Neural cell (in vitro differentiated cells): Measurements from ENCODE around the gene SLC9B1. TPM values are rescaled to one million over a fixed set of nuclear protein-coding genes. Genes with fewer than 3 reads are reported as not detected.

ENCODE experiments used
- H2AFZ ChIP-seq: fragments of 200-600, 300-800 bp; sonication (generic), shearing (Covaris generic); 2 replicates; pipeline ENCODE4 v1.6.0; 2014; ENCODE audit warnings: low read depth, mild to moderate bottlenecking, antibody characterized with exemption, low read length, moderate library complexity
- H3F3A ChIP-seq: fragments of 200-600 bp; shearing (Covaris generic); 2 replicates; pipeline ENCODE4 v1.6.1; 2016; ENCODE audit warnings: mild to moderate bottlenecking, moderate library complexity, mixed read lengths, antibody characterized with exemption, low read length; ENCODE audit not compliant: insufficient read depth, poor library complexity, severe bottlenecking
- H3K27ac ChIP-seq: fragments of 200-600, 300-800 bp; sonication (generic), shearing (Covaris generic); 2 replicates; pipeline ENCODE4 v1.5.1; 2014; ENCODE audit warnings: mild to moderate bottlenecking, low read length, moderate library complexity
- H3K27me3 ChIP-seq: fragments of 300-800, 200-600 bp; sonication (generic), shearing (Covaris generic); 2 replicates; pipeline ENCODE4 v1.6.0; 2014; ENCODE audit warnings: mild to moderate bottlenecking, low read depth, low read length, moderate library complexity; ENCODE audit not compliant: insufficient read depth
- H3K36me3 ChIP-seq: fragments of 300-800, 200-600 bp; sonication (generic), shearing (Covaris generic); 2 replicates; pipeline ENCODE4 v1.5.1; 2014; ENCODE audit warnings: mild to moderate bottlenecking, antibody characterized with exemption, low read length, moderate library complexity; ENCODE audit not compliant: insufficient read depth
- H3K4me2 ChIP-seq: fragments of 300-800, 200-600 bp; sonication (generic), shearing (Covaris generic); 2 replicates; pipeline ENCODE4 v1.6.0; 2014; ENCODE audit warnings: mild to moderate bottlenecking, low read length
- H3K4me3 ChIP-seq: fragments of 300-800, 200-600 bp; sonication (generic), shearing (Covaris generic); 2 replicates; pipeline ENCODE4 v1.5.1; 2014; ENCODE audit warnings: mild to moderate bottlenecking, low read length, moderate library complexity
- H3K79me2 ChIP-seq: fragments of 200-600 bp; shearing (Covaris generic); replicated peaks from 2 replicates; pipeline ENCODE4 v1.6.0; 2014; ENCODE audit warnings: mild to moderate bottlenecking, low read length, moderate library complexity; ENCODE audit not compliant: insufficient read depth
- H3K9ac ChIP-seq: fragments of 300-800, 200-600 bp; sonication (generic), shearing (Covaris generic); 2 replicates; pipeline ENCODE4 v1.6.1; 2016; ENCODE audit warnings: mild to moderate bottlenecking, low read length, mixed read lengths
- H3K9me2 ChIP-seq: fragments of 200-600 bp; shearing (Covaris generic); 2 replicates; pipeline ENCODE4 v1.6.1; 2016; ENCODE audit warnings: mild to moderate bottlenecking, low read length, mixed read lengths; ENCODE audit not compliant: insufficient read depth
- H3K9me3 ChIP-seq: fragments of 200-600, 300-800 bp; sonication (generic), shearing (Covaris generic); 2 replicates; pipeline ENCODE4 v1.6.1; 2016; ENCODE audit warnings: mild to moderate bottlenecking, mixed run types, low read length, moderate library complexity, mixed read lengths
- H4K20me1 ChIP-seq: fragments of 200-600 bp; shearing (Covaris generic); 2 replicates; pipeline ENCODE4 v1.6.1; 2016; ENCODE audit warnings: mild to moderate bottlenecking, mixed run types; ENCODE audit not compliant: insufficient read depth
- EP300 ChIP-seq: fragments of 450-650 bp; conservative IDR thresholded peaks from 2 replicates; pipeline ENCODE4 v1.6.1; 2014; ENCODE audit warnings: antibody characterized with exemption, mild to moderate bottlenecking, moderate library complexity; ENCODE audit not compliant: poor library complexity, severe bottlenecking
- EZH2 ChIP-seq: fragments of 200-600, 300-800 bp; shearing (Covaris generic), sonication (generic); IDR thresholded peaks from 2 replicates; pipeline ENCODE4 v1.6.1; 2014; ENCODE audit warnings: antibody characterized with exemption, low read length, borderline replicate concordance, mild to moderate bottlenecking; ENCODE audit not compliant: insufficient read depth, poor library complexity, severe bottlenecking
- MXI1 ChIP-seq: fragments of 450-650 bp; conservative IDR thresholded peaks from 2 replicates; pipeline ENCODE4 v1.6.1; 2014; ENCODE audit warnings: antibody characterized with exemption, mild to moderate bottlenecking; ENCODE audit not compliant: poor library complexity, severe bottlenecking
- POLR2AphosphoS5 ChIP-seq: IDR thresholded peaks from 2 replicates; pipeline ENCODE4 v1.6.1; 2012
- RAD21 ChIP-seq: fragments of 450-650 bp; conservative IDR thresholded peaks from 2 replicates; pipeline ENCODE4 v1.6.1; 2014; ENCODE audit warnings: antibody characterized with exemption, mild to moderate bottlenecking, moderate library complexity
- REST ChIP-seq: IDR thresholded peaks from 2 replicates; pipeline ENCODE4 v1.6.1; 2012; ENCODE audit warnings: borderline replicate concordance
- SMC3 ChIP-seq: fragments of 450-650 bp; conservative IDR thresholded peaks from 2 replicates; pipeline ENCODE4 v1.6.1; 2014; ENCODE audit warnings: antibody characterized with exemption, mild to moderate bottlenecking, moderate library complexity; ENCODE audit not compliant: poor library complexity
- TAF1 ChIP-seq: IDR thresholded peaks from 2 replicates; pipeline ENCODE4 v1.6.1; 2012; ENCODE audit warnings: low read depth
- polyA plus RNA-seq: library from polyadenylated mRNA; depleted of rRNA; stranded (reverse); fragments of >200 nt; gene quantifications from 2 replicates; pipeline ENCODE4 v1.2.3, GENCODE V29; 2014
- TF ChIP-seq, protein P1 (sequence below): fragments of 450-650 bp; IDR thresholded peaks from 2 replicates; pipeline ENCODE4 v1.5.1; 2014; ENCODE audit warnings: antibody characterized with exemption, mild to moderate bottlenecking, moderate library complexity; ENCODE audit not compliant: poor library complexity, severe bottlenecking

SLC9B1 gene
- polyA plus RNA-seq, 1 donor from 2014 or later = not detected

DNA sequence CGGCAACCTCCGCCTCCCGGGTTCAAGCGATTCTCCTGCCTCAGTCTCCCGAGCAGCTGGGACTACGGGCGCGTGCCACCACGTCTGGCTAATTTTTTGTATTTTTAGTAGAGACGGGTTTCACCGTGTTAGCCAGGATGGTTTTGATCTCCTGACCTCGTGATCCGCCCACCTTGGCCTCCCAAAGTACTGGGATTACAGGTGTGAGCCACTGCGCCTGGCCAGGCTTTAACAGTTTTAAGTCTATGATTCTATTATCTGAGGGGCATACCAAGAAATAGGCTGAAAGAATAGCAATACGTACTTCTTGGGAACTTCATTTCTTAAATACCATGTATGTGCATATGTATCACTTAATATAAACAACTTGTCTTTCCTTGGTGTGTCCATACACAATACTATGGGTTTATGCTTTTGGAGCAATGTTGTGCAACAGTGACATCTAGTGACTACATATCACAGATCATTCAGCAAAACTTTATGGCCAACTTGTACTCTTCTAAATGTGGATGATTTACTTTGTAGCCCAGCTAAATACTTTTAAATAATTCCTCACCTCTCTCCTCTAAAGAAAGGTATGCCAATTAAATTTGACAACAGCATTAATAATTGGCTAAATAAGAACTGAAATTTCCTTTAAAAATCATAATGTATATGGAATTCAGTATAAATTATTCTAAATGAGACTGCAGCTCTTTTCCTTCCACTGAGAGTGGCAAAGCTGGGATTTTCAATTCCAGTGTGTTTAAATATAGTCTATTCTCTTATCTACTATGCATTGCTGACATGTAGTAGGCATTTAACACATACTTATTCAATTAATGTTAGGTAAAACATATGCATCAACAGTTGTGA is 10.4 kb downstream of the SLC9B1 start:
- Histone ChIP-seq H3K36me3 (no peaks in the 10 kb centered on the region), H3K9ac (no peak overlapping the region), H4K20me1 (no peaks in the 10 kb centered on the region), H3K79me2 (no peaks in the 10 kb centered on the region), H3F3A (no peaks in the 10 kb centered on the region), H3K9me3 (no peaks in the 10 kb centered on the region), H3K4me2 (no peak overlapping the region), H3K4me3 (no peak overlapping the region), H3K27ac (no peak overlapping the region), H3K9me2 (no peaks in the 10 kb centered on the region), H3K27me3 (no peaks in the 10 kb centered on the region), H2AFZ (no peak overlapping the region)
- TF ChIP-seq SMC3 (peak; percentile 97), EZH2 (no peak), RAD21 (peak; percentile 97), TAF1 (no peak)
- TF ChIP-seq, protein P1, sequence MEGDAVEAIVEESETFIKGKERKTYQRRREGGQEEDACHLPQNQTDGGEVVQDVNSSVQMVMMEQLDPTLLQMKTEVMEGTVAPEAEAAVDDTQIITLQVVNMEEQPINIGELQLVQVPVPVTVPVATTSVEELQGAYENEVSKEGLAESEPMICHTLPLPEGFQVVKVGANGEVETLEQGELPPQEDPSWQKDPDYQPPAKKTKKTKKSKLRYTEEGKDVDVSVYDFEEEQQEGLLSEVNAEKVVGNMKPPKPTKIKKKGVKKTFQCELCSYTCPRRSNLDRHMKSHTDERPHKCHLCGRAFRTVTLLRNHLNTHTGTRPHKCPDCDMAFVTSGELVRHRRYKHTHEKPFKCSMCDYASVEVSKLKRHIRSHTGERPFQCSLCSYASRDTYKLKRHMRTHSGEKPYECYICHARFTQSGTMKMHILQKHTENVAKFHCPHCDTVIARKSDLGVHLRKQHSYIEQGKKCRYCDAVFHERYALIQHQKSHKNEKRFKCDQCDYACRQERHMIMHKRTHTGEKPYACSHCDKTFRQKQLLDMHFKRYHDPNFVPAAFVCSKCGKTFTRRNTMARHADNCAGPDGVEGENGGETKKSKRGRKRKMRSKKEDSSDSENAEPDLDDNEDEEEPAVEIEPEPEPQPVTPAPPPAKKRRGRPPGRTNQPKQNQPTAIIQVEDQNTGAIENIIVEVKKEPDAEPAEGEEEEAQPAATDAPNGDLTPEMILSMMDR = peak; percentile 94

DNA sequence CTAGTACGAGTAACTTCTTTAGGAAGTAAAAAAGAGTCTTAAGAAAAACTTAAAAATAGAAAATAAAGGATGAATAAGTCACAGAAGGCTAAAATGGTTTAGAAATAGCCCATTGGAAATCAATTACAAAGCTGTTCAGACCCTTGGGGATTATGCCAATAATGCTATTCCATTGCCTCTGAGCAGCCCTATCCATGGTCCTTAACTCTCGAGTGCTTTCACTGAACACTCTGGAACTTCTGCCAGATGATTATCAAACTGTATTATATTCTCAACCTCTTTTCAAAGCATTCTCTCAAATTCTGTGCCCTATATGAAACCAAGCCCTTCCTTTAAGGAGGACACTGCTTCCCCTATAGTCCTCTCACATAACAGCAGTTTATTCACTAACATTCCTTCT is 17.0 kb downstream of the SLC9B1 start:
- Histone ChIP-seq H3K9me3 (no peaks in the 10 kb centered on the region), H4K20me1 (no peaks in the 10 kb centered on the region), H3K27me3 (no peaks in the 10 kb centered on the region), H2AFZ (no peak overlapping the region), H3K4me2 (no peak overlapping the region), H3K4me3 (no peak overlapping the region), H3K9me2 (no peaks in the 10 kb centered on the region), H3K36me3 (no peaks in the 10 kb centered on the region), H3F3A (no peaks in the 10 kb centered on the region), H3K79me2 (no peaks in the 10 kb centered on the region), H3K27ac (no peak overlapping the region), H3K9ac (no peak overlapping the region)
- no peak for TF ChIP-seq SMC3
- no peak for TF ChIP-seq POLR2AphosphoS5
- no peak for TF ChIP-seq TAF1
- no peak for TF ChIP-seq RAD21
- TF ChIP-seq, protein P1 = no peak
- no peak for TF ChIP-seq REST
- no peak for TF ChIP-seq MXI1
- TF ChIP-seq EP300 = no peak
- TF ChIP-seq EZH2 = no peak
